Neural crest cell (in vitro differentiated cells): ENCODE measurements around the gene MED16. TPM values are rescaled to one million over a fixed set of nuclear protein-coding genes. Genes with fewer than 3 reads are reported as not detected.

Source experiments
- DNase-seq: peaks from one replicate; pipeline ENCODE4 v3.0.0; 2021; ENCODE audit warnings: low read depth, mixed read lengths, low spot score
- H3K27ac Mint-ChIP-seq: one replicate; pipeline ENCODE4 v1.8.0; 2021; ENCODE audit warnings: mild to moderate bottlenecking, mixed read lengths; ENCODE audit not compliant: unreplicated experiment
- H3K27me3 Mint-ChIP-seq: 2 replicates; pipeline ENCODE4 v1.8.0; 2021; ENCODE audit warnings: low read depth, mild to moderate bottlenecking, mixed read lengths
- H3K36me3 Mint-ChIP-seq: 2 replicates; pipeline ENCODE4 v1.8.0; 2021; ENCODE audit warnings: low read depth, mild to moderate bottlenecking, mixed read lengths
- H3K4me1 Mint-ChIP-seq: 2 replicates; pipeline ENCODE4 v1.8.0; 2021; ENCODE audit warnings: mixed read lengths
- H3K4me3 Mint-ChIP-seq: one replicate; pipeline ENCODE4 v1.8.0; 2021; ENCODE audit warnings: mild to moderate bottlenecking, mixed read lengths
- H3K9me3 Mint-ChIP-seq: 2 replicates; pipeline ENCODE4 v1.8.0; 2021; ENCODE audit warnings: mixed read lengths
- CTCF ChIP-seq: fragments of 200-600 bp; sonication (generic); conservative IDR thresholded peaks from 2 replicates; pipeline ENCODE4 v1.5.0; 2021; ENCODE audit warnings: antibody characterized with exemption, mild to moderate bottlenecking
- total RNA-seq: library from RNA; stranded (reverse); gene quantifications from 2 replicates; pipeline ENCODE4 v1.2.1, GENCODE V29; 2021

MED16 gene
- total RNA-seq, 1 donor from 2014 or later: 77.7 TPM

GRCh38 chr19:907183-907853 is 14.3 kb upstream of the MED16 start:
- no peak for TF ChIP-seq CTCF
- no peaks in the 10 kb centered on the region for H3K9me3 Mint-ChIP-seq
- no peak for DNase-seq
- no peaks in the 10 kb centered on the region for H3K27me3 Mint-ChIP-seq
- H3K4me1 Mint-ChIP-seq: no peaks in the 10 kb centered on the region
- H3K4me3 Mint-ChIP-seq: no peak overlapping the region
- H3K36me3 Mint-ChIP-seq: no peaks in the 10 kb centered on the region
- no peak overlapping the region for H3K27ac Mint-ChIP-seq

- no peak for DNase-seq
- Mint-ChIP-seq H3K36me3 (no peaks in the 10 kb centered on the region), H3K27ac (no peak overlapping the region), H3K27me3 (no peaks in the 10 kb centered on the region), H3K4me3 (no peak overlapping the region), H3K9me3 (no peaks in the 10 kb centered on the region), H3K4me1 (no peaks in the 10 kb centered on the region)
- no peak for TF ChIP-seq CTCF
These were observed 13.5 kb upstream of the MED16 start for GRCh38 chr19:906480-906879.

DNA sequence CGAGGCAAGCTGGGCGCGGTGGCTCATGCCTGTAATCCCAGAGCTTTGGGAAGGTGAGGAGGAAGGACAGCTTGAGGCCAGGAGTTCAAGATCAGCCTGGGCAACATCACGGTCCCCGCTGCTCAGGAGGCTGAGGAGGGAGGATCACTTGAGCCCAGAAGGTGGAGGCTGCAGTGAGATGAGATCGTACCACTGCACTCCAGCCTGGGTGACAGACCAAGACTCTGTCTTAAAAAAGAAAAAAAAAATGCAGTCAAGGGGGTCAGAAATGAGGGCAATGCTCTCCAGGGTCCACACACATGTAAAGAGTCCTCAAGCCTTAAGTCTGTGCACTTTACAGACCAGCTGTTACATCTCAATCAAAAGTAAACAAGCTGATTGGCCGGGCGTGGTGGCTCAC is 11.6 kb upstream of the MED16 start:
- no peaks in the 10 kb centered on the region for H3K4me1 Mint-ChIP-seq
- H3K27me3 Mint-ChIP-seq: no peaks in the 10 kb centered on the region
- H3K36me3 Mint-ChIP-seq: no peaks in the 10 kb centered on the region
- no peak for TF ChIP-seq CTCF
- H3K4me3 Mint-ChIP-seq: no peak overlapping the region
- H3K27ac Mint-ChIP-seq: no peak overlapping the region
- no peak for DNase-seq
- no peaks in the 10 kb centered on the region for H3K9me3 Mint-ChIP-seq

- no peaks in the 10 kb centered on the region for H3K9me3 Mint-ChIP-seq
- no peak for DNase-seq
- no peak overlapping the region for H3K27ac Mint-ChIP-seq
- TF ChIP-seq CTCF: no peak
- H3K4me3 Mint-ChIP-seq: no peak overlapping the region
- H3K36me3 Mint-ChIP-seq: no peaks in the 10 kb centered on the region
- no peaks in the 10 kb centered on the region for H3K4me1 Mint-ChIP-seq
- H3K27me3 Mint-ChIP-seq: no peaks in the 10 kb centered on the region
These were observed 10.3 kb upstream of the MED16 start for GRCh38 chr19:903266-903797.

GRCh38 chr19:902446-903226 is 9.6 kb upstream of the MED16 start:
- Mint-ChIP-seq H3K27me3 (no peaks in the 10 kb centered on the region), H3K4me3 (no peak overlapping the region), H3K4me1 (no peaks in the 10 kb centered on the region), H3K36me3 (no peaks in the 10 kb centered on the region), H3K9me3 (no peaks in the 10 kb centered on the region), H3K27ac (no peak overlapping the region)
- no peak for DNase-seq
- TF ChIP-seq CTCF: no peak
